HG03439 (cell line): Measurements from ENCODE around the gene TRAF7.

Source experiments
- ATAC-seq: cut with Tn5 transposase; IDR thresholded peaks from one replicate; pipeline ENCODE4 v1.9.1; 2021; ENCODE audit warnings: mild to moderate bottlenecking, moderate library complexity; ENCODE audit not compliant: unreplicated experiment

The TRAF7 gene

GRCh38 chr16:2147378-2147777 is 8.2 kb upstream of the TRAF7 start:
- ATAC-seq = no peak

GRCh38 chr16:2147981-2148671 is 7.5 kb upstream of the TRAF7 start, which contains the start of gene RAB26:
Gene RAB26 (plus strand): TSS chr16:2148625. CDS start chr16:2148784, 159 bp downstream.
- ATAC-seq = no peak

- ATAC-seq = no peak
Observed at GRCh38 chr16:2148714-2149629, 6.6 kb upstream of the TRAF7 start.

GRCh38 chr16:2149630-2150417 is 5.8 kb upstream of the TRAF7 start:
- ATAC-seq = no peak

- ATAC-seq = no peak
Observed at GRCh38 chr16:2150418-2151187, 5.0 kb upstream of the TRAF7 start.

- no peak for ATAC-seq
Observed at GRCh38 chr16:2151188-2152091, 4.1 kb upstream of the TRAF7 start.

- no peak for ATAC-seq
Observed at GRCh38 chr16:2152695-2153506, 2.7 kb upstream of the TRAF7 start.

- ATAC-seq = no peak
Observed at GRCh38 chr16:2154533-2155090, 970 bp upstream of the TRAF7 start.

- no peak for ATAC-seq
Observed at GRCh38 chr16:2155977-2156848, 631 bp downstream of the TRAF7 start.

GRCh38 chr16:2156849-2157224 is 1.3 kb downstream of the TRAF7 start:
- ATAC-seq = no peak

- ATAC-seq = no peak
Observed at GRCh38 chr16:2157480-2158261, 2.1 kb downstream of the TRAF7 start.

GRCh38 chr16:2158262-2158638 is 2.7 kb downstream of the TRAF7 start:
- ATAC-seq = no peak

- ATAC-seq = no peak
Observed at GRCh38 chr16:2159175-2159838, 3.7 kb downstream of the TRAF7 start.

- ATAC-seq = no peak
Observed at GRCh38 chr16:2160915-2161551, 5.5 kb downstream of the TRAF7 start.

- ATAC-seq = no peak
Observed at GRCh38 chr16:2161911-2162310, 6.3 kb downstream of the TRAF7 start.

GRCh38 chr16:2162676-2163118 is 7.1 kb downstream of the TRAF7 start:
- no peak for ATAC-seq
